HG02885 (cell line): Measurements from ENCODE around the gene HDGFL1.

Experiments used
- ATAC-seq: cut with Tn5 transposase; IDR thresholded peaks from one replicate; pipeline ENCODE4 v1.9.1; 2021; ENCODE audit warnings: mild to moderate bottlenecking; ENCODE audit not compliant: unreplicated experiment, poor library complexity

The HDGFL1 gene

DNA sequence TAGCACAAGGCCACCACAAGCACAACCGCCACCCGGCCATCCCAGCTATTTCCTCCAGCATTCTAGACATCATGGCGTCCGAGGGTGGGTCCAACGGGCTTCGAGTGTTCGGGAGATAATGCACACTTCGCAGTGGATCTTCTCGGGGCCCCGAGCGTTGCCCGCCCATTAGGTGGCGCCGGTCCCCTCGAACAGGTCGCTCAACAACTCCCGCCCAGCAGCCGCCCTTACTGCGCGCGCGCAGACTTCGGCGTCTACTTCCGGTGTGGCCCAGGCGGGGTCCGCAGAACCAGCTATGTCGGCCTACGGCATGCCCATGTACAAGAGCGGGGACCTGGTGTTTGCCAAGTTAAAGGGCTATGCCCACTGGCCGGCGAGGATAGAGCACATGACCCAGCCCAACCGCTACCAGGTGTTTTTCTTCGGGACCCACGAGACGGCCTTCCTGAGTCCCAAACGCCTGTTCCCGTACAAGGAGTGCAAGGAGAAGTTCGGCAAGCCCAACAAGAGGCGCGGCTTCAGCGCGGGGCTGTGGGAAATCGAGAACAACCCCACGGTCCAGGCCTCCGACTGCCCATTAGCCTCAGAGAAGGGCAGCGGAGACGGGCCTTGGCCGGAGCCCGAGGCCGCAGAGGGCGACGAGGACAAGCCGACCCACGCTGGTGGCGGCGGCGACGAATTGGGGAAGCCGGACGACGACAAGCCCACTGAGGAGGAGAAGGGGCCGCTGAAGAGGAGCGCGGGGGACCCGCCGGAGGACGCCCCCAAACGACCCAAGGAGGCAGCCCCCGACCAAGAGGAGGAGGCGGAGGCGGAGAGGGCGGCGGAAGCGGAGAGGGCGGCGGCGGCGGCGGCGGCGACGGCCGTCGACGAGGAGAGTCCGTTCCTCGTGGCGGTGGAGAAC is at the start of gene HDGFL1:
Gene HDGFL1, plus strand, starts transcription at position 286 of the 904 bp plus-strand sequence. Its CDS starts 10 bp downstream, at position 296.
- ATAC-seq, result no peak

DNA sequence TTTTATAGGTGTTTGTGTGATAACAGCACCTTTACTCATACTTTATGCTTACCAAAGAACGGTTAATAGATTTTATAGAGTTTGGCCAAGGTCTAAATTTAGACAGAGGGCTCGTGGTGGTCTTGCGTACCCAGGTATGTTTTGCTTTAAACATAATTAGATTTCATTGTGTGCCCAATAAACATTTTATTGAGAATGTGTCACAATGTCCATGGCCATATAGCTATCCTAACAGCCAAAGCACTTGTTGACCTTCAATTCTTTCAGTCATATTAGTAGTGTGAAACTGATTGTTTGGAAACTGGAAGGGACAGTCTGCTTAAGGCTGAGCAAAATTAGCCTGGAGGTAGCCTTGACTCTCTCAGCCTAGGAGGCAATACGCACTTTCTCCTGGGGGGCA is 48.3 kb upstream of the HDGFL1 start:
- ATAC-seq, result no peak

DNA sequence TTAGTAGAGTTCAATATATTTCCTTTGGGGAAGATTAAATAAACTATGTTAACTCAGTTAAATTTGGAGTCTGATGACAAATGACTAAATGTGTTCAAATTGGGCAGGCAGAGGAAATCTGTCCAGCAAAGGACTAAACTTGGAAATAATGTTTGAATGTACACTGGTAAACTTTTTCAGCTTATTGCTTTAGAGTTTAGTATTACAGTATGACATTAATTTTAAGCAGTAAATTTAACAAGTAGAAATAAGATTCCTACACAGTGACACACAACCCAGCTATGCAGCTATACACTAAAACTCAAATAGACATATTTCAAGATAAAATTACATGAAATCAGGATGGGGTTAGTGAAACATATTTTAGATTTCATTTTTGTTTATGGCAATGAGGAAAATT is 42.6 kb upstream of the HDGFL1 start:
- ATAC-seq, result no peak

DNA sequence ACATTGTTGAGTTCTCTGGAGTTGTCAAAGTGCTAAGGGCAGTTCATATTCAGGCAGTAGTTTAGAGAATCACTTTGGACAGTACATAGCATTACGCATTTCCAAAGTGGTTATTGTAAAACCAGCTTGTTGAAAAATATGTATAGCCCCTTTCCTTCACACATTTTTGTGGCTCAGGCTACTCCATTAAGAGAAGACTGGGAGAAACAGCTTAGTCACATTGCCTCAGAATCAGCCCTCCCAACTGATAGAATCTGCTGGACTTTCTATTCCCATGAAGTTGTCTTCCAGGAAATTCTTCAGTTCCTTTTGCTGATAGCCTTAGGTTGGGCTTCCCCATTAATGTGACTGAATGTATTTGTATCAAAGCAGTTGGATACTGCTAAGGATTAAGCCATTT is 39.5 kb upstream of the HDGFL1 start:
- ATAC-seq, result no peak

DNA sequence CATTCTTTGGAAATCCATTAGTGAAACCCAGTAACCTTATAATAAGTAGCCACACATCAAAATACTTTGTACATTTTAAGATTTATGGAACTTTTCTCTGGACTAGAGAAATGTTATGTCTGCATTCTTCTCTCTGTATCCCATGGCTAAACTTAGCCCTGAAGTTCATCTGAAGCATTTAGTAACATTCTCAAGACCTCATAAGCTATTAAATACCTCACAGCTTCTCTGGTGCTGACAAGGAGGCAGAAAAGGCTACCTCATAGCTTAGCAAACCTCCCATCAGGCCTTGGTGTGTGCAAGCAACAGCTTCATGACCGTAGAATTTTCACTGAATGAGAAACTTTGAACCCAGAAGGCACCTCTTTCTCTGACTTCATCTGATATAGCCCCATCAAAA is 38.9 kb upstream of the HDGFL1 start:
- no peak for ATAC-seq

DNA sequence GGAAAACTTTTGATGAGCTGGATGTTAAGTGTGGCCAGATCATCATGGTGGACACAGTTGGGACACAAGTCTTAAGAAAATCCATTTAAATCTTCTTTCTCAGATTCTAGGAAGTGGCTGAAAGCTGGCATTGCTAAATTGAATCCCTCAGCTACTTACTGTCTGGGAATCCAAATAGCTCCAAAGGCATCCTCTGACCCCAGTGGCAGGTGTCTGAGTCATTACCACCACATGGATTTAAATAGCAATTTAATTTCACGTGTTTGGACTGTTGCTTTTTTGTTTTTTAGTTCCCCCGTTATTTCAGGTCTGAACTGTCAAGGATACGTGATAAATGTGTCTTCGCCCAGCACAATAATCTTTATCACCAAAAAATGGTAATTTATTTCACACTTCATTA is 33.2 kb upstream of the HDGFL1 start:
- no peak for ATAC-seq

DNA sequence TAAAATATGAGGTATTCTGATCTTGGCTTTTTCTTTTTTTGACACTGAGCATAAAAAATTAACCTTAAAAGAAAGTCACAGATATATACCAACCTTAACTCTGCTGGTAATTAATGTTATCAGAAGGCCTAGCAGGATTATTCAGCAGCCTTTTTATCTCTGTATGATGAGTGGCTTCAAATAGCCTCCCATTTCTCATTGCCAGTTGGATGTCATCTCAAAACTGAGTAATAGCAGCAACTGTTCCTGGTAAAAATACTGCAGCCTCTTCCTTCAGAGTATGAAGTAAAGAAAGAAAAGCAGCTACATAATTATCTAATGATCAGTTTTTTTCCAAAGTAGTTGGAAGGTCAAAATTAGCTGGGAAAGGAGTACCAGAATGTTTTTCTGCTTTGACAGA is 24.9 kb upstream of the HDGFL1 start:
- ATAC-seq, result no peak

DNA sequence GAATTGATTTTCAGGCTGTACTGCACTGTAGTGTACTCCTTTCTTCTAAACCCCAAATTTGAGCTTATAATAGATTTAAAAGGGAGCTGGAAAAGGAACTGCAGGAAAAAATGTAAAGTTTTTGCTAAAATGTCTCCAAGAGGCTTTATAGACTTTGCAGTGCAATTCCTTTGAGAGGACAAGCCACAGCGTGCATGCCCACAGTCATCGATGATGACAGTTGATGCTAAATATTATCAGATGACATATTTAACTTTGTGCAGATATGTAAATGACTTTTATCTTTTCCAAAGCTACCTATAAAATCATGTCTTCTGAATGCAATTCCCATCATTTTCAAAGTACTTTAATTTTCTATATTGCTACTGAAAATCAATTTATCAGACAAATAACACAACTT is 24.3 kb upstream of the HDGFL1 start:
- no peak for ATAC-seq

DNA sequence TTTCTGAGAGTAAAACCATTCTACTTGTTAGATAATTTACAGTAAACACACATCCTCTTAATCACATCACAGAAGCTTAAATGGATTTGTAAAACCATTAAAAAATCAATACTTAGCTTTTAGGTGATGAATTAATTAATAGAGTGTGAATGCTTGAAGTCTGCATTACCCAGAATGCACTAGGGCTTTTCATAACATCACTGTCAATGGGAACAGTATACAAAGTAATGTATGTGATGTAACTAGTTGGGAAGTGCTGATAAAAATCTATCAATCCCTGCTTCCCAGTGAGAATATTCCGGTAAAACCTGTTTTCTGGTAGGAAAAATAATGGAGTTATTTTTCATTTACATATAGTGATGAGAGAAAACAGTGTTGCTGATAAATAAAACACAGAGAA is 23.1 kb upstream of the HDGFL1 start:
- ATAC-seq, result no peak

DNA sequence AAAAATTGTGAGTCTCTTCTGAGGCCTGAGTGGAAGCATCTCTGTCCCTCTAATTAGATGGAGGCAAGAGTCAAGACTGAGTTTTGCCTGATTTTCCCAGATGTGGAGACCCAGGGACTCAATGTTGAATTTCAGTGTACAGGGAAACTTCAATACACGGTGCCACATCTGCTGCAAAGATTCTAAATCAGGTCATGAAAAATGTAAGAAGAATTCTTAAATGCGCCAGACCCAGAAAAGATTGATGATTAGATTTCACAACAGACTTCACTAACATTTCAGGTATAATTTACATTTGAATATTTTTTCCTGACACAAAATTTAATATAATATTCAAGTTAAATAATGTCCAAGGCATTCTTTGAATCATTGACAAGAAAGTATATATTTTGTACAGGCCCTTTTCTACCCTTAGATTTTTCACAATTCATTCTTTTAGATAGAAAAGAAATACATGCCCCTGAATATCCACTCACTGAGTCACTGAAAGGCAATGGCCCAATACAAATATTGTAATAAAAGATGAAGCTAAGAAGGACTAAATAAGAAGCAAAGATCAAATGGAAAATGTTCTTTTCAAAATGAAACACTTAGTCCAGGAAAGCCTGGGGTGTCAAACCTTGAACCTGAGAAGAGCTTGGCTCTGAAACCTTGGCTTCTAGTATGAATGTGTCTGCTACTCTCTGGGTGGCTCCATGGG is 18.2 kb upstream of the HDGFL1 start:
- ATAC-seq, result no peak

DNA sequence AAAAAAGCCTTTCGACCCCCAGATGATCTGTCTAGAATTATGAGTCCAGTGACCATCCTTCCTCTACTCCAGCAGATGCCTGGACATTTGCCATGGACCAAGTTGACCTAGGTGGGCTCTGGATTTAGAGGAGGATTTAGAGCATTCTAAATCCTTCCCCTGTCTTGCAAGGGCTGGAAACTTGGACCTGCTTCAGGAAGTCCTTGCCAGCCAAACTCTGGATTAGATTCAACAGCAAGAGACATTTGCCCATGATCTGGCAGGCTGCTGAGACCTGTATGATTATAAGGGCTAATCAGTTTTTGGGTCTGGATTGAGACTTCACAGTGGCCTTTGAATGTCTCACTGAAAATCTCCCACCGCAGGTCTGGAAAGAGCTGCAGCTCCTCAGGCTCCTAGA is 13.1 kb upstream of the HDGFL1 start:
- no peak for ATAC-seq

DNA sequence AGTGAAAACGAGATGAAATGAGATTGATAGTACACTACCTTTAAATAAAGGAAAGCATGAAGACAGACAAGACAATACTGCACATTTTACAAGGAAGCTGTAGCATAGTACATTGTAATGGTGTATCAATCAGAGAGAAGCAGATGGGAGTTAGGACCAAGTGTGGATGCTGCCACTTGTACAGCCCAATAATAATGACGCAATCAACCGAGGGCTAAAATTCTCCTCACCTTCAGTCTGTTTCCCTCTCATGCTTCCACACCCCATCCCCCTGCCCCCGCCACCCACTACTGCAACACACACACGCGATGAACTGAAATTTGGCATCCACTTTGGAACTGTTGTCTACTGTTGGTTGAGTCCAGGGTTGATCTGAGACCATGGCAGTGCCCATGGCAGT is 12.4 kb upstream of the HDGFL1 start:
- ATAC-seq, result no peak

DNA sequence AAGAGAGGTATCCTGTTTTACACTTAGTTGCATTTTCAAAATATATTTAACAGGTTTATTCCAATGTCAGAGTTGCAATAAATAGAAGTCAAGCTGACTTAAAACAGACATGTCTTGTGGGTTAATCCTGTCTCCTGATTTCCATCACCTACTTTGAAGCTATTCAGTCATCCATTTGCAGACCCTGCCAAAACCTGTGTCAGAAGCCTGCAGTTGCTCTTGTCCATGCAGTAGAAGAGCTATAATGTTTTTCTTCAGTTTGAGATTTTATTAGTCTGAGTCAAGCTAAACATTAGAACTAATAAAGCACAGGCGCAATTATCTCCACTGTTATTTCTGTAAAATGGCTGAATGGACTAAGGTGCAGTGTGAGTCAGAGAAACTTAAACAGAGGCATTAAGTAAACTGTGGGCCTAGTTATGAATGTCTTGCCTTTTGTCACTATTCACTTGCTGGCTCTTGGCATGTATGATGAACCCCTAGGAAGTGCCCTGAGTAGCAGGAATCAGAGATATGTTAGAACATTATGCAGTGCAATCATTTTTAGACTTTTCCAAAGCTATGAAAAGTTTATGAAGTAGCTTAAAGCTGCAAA is 11.0 kb upstream of the HDGFL1 start:
- ATAC-seq, result no peak

DNA sequence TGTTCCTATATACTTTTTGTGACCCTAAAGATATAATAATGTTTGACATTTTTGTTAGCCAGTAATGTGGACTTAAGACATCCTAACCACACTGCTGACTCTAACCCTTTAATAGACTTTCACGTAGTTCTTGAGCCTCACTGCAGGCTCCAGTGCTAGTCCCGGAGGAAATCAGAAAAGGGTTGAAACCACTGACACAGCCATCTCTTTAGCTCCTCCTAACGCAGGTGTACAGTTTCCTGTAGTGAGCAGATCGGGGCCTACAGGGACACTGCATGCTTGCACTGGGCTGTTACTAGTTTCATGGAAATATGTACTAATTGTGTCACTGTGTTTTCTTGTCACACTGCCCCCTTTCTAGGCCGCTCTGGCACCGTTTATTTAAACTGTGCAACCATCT is 512 bp upstream of the HDGFL1 start:
- no peak for ATAC-seq

DNA sequence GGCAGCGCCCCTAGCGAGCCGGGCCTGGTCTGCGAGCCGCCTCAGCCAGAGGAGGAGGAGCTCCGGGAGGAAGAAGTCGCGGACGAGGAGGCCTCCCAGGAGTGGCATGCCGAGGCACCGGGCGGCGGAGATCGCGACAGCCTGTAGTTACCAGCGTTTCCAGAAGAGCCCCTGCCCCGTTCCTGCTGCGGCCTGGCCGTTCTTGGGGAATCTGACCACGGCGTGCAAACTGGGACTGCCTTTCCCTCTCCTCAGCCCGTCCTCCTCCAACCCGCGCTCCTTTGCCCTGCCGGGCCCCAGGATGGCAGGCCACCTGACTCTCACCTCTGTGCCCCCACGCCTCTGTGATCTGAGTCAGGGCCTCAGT is 802 bp downstream of the HDGFL1 start:
- no peak for ATAC-seq

DNA sequence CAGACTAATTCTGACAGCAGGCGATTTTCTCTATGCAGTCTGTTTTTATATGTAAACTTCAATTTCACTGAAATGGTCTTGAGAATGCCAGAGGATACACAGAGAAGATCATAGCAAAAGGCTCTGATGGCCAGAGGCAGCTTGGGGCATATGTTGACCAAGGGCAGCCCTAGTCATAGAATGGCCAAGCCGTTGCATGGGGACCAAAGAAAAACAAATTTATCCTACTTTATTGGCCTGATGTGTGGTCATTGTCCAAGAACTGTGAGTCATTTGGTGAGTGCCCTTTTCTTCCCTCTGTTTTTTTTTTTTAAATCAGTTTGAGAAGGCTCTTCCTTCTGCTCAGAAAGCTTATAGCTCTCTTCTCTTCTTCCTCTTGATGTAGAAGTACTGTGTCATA is 5.8 kb downstream of the HDGFL1 start:
- ATAC-seq, result no peak

DNA sequence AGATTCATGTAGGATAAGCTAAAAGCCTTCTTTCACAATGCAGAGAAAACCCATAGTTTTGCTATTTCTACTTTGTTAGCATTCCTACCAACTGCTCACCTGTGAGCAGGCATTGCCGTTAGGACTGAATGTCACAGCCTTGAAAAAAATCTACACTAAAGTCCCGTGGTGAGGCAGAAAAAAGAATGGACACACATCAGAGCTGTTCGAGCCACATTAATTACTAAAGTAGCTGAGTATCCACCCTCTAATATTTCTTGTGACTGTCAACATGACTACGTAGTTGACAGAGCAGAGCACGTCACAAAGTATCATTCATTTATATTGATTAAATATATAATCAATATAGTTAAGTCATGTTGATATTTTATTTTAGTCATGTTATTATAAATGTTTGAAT is 10.1 kb downstream of the HDGFL1 start:
- no peak for ATAC-seq

DNA sequence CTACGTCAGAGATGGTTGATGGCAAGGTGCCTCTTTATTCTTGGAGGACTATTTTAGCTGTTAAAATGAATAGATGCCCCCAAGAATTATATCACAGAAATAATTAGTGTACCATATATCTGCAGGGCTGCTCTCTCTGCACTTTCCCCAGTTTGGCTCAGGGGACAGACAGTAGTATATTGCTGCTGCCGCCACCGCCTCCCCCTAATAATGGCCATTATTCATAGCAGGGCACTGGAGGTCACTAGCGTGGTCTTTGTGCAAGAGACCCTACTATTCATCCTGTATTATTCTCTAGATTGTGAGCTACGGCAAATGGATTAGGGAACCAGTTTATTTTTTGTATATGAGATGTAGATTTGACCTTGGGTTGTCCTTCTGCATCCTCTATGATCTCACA is 11.0 kb downstream of the HDGFL1 start:
- no peak for ATAC-seq

DNA sequence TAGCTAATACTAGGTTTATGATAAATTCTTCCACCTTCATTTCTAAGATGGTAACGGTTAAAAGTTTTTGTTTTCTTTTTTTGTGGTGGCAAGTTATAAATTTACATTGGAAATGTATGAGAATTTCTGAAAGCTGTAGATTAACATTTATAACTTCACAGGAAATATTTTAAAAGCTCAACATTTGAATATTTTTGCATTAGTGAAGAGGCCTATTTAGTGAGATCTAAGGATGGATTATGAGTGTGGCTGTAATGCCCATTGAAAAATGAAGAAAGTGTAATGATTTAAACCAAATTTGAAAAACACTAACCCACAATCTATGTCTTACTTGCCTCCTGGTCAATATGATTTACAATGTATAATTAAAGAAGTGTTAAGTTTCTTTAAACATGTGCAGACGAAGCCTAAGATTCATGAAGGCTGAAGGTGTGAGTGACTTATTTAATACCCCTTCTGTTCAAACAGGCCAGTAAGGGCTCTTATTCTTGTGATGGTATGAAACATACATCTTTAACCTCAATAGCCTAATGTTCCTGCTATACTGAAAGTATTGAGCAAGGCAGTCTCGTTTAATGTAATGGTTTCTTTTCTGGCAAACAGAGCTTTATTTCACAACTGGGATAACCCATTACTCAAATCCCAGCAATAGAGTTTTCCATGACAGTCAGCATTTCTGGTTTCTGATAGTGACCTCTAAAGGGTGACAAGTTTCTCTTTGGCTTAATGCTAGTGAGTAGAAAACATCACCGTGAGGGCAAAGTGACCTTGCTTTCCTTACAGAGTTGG is 13.2 kb downstream of the HDGFL1 start:
- ATAC-seq, result no peak

DNA sequence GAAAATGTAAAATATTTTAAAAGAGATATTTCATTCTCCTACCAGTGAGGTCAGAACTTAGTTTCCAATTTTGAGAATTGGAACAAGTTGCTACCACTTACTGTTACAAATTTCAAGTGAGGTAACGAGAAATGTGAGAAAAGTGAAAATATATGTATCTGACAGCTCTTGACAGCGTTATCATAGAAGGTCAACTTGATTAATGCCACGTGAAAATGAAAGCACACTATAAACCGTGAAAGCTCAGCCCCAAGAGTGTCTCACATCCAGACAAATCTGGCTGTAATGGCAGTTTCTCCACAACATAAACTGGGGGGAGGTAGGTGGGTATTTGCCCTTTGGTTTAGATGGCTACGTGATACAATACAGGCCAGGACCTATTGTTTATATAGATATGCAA is 13.9 kb downstream of the HDGFL1 start:
- ATAC-seq, result no peak

DNA sequence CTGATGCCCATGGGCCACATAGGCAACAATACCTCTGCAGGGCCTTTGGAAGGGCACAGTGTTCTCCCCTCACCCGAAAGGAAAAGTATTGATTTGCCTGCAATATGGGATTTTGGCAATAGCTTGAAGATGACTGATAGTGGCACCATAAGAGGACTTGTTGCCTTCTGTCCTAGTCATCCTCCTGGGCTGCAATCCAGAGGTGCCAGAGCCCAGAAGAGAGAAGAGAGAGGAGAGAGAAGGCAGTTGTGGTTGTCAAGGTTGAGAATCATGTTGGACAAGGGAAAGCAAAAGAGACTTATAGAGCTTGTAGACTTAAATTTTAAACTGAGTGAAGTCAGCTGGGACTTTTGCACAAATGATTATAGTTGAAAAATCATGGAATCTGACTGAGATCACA is 14.6 kb downstream of the HDGFL1 start:
- no peak for ATAC-seq
